ENCODE measurements around the gene CSTA. TPM values are rescaled to one million over a fixed set of nuclear protein-coding genes. Genes with fewer than 3 reads are reported as not detected.

CSTA gene
- total RNA-seq, 3 donors from 2014 or later (not counting 1 experiment from before 2014, with no cell fraction given): 3.1 to 7.8 (median 4.0) TPM

- no peaks in the 10 kb centered on the region for H3K27me3 ChIP-seq (ENCODE audit: control insufficient read depth, insufficient read depth, low read length)
- H3K9me3 ChIP-seq (ENCODE audit: control insufficient read depth, insufficient read depth, low read length): no peaks in the 10 kb centered on the region
- H3K27ac ChIP-seq (ENCODE audit: low read length): no peak overlapping the region
- no peaks in the 10 kb centered on the region for H3K4me1 Mint-ChIP-seq
- H3K4me1 ChIP-seq (ENCODE audit: control insufficient read depth, insufficient read depth, low read length): no peaks in the 10 kb centered on the region
- H3K4me3 Mint-ChIP-seq: no peak overlapping the region
- H3K27ac Mint-ChIP-seq: no peak overlapping the region
- no peak for DNase-seq
- no peaks in the 10 kb centered on the region for H3K9me3 Mint-ChIP-seq
- no peak overlapping the region for H3K4me3 ChIP-seq (ENCODE audit: low read length)
- ATAC-seq: no peak
- H3K36me3 ChIP-seq (ENCODE audit: control insufficient read depth, insufficient read depth, low read length): no peaks in the 10 kb centered on the region
- peaks cover 0 to 5% of the 10 kb centered on the region in 2 donors for H3K27me3 Mint-ChIP-seq (ENCODE audit: low read depth in 2 of 2)
- no peaks in the 10 kb centered on the region for H3K36me3 Mint-ChIP-seq
- intact Hi-C loops (cut with micrococcal nuclease): no loop called here
- TF ChIP-seq CTCF (IDR thresholded peaks at IDR 0.05): no peak
Observed at GRCh38 chr3:122299215-122299614, 25.8 kb upstream of the CSTA start.

DNA sequence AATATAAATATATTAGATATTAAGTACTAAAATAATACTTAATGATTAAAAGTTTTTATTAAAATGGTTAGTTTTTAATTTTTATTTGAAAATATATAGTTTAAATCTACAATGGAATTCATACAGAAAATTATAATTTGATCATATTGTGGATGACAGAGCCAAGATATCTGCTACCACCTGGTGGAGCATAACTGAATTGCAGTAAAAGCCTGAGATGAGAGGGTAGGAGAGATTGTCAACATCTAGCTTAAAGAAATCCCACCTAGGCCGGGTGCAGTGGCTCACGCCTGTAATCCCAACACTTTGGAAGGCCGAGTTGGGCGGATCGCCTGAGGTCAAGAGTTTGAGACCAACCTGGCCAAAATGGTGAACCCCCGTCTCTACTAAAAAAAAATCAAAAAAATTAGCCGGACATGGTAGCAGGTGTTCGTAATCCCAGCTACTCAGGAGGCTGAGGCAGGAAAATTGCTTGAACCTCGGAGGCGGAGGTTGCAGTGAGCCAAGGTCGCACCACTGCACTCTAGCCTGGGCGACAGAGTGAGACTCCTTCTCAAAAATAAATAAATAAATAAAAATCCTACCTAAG lies 25.1 kb upstream of the CSTA start:
- peak; percentile 63 for TF ChIP-seq CTCF (IDR thresholded peaks at IDR 0.05)
- H3K27ac Mint-ChIP-seq: no peak overlapping the region
- peak in 1 of 3 donors; percentile 49 for ATAC-seq
- H3K36me3 Mint-ChIP-seq: no peaks in the 10 kb centered on the region
- no peak overlapping the region for H3K4me3 Mint-ChIP-seq
- Histone ChIP-seq H3K4me3 (ENCODE audit: low read length) (no peak overlapping the region), H3K4me1 (ENCODE audit: control insufficient read depth, insufficient read depth, low read length) (no peaks in the 10 kb centered on the region), H3K27ac (ENCODE audit: low read length) (no peak overlapping the region), H3K36me3 (ENCODE audit: control insufficient read depth, insufficient read depth, low read length) (no peaks in the 10 kb centered on the region), H3K9me3 (ENCODE audit: control insufficient read depth, insufficient read depth, low read length) (no peaks in the 10 kb centered on the region), H3K27me3 (ENCODE audit: control insufficient read depth, insufficient read depth, low read length) (no peaks in the 10 kb centered on the region)
- H3K9me3 Mint-ChIP-seq: no peaks in the 10 kb centered on the region
- peaks cover 0 to 5% of the 10 kb centered on the region in 2 donors for H3K27me3 Mint-ChIP-seq (ENCODE audit: low read depth in 2 of 2)
- peak in 1 of 2 donors; percentile 77 for DNase-seq
- no peaks in the 10 kb centered on the region for H3K4me1 Mint-ChIP-seq
- intact Hi-C loops (cut with micrococcal nuclease): loop anchor here (10.0 kb wide), 1 partner anchor 195 kb away; no protein-coding TSS in a partner anchor
- 94% methylated on average over 12 of the region's 12 CpGs for WGBS (ENCODE audit: insufficient coverage)

GRCh38 chr3:122301063-122301462 lies 24.0 kb upstream of the CSTA start:
- Mint-ChIP-seq H3K27me3 (ENCODE audit: low read depth in 2 of 2) (peaks cover 0 to 5% of the 10 kb centered on the region in 2 donors), H3K9me3 (no peaks in the 10 kb centered on the region), H3K36me3 (no peaks in the 10 kb centered on the region), H3K27ac (no peak overlapping the region), H3K4me1 (no peaks in the 10 kb centered on the region), H3K4me3 (no peak overlapping the region)
- H3K9me3 ChIP-seq (ENCODE audit: control insufficient read depth, insufficient read depth, low read length): no peaks in the 10 kb centered on the region
- DNase-seq (no peak), ATAC-seq (no peak)
- H3K27me3 ChIP-seq (ENCODE audit: control insufficient read depth, insufficient read depth, low read length): no peaks in the 10 kb centered on the region
- no peaks in the 10 kb centered on the region for H3K36me3 ChIP-seq (ENCODE audit: control insufficient read depth, insufficient read depth, low read length)
- no peak for TF ChIP-seq CTCF (IDR thresholded peaks at IDR 0.05)
- no peak overlapping the region for H3K27ac ChIP-seq (ENCODE audit: low read length)
- H3K4me1 ChIP-seq (ENCODE audit: control insufficient read depth, insufficient read depth, low read length): no peaks in the 10 kb centered on the region
- H3K4me3 ChIP-seq (ENCODE audit: low read length): no peak overlapping the region
- intact Hi-C loops (cut with micrococcal nuclease): loop anchor here (10.0 kb wide), 1 partner anchor 196 kb away; no protein-coding TSS in a partner anchor

All from natural killer cell (primary cell).